Measurements from ENCODE around the gene SVBP. TPM values are rescaled to one million over a fixed set of nuclear protein-coding genes. Genes with fewer than 3 reads are reported as not detected.

The SVBP gene
- total RNA-seq, 1 experiment from 2014 or later, result 41.3 TPM

DNA sequence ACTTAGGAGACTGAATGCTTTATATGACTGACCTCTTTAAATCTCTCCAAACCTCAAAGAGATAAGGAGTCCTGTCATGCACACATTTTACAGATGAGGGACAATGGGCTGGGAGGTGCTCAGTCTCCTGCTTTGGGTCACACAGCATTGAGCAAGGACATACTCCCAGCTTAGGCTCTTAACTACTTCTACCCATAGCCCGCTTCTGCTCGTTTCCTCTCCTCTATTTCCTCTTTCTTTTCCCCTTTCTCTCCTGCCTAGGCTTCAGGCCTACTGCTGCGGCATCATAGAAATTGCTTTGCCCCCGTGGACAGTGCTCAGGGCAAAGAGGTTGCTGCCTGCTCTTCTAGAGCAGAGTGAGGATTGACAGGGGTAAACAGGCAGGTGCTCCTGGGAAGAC is 16.8 kb upstream of the SVBP start:
- 0 out of 2 replicates have a peak, but pooled peaks cover 3% of the 10 kb centered on the region for H3K4me1 ChIP-seq (ENCODE audit: insufficient read depth, low read length)
- H2BK15ac ChIP-seq (ENCODE audit: low read depth, low read length), result no peak overlapping the region
- H3K4me2 ChIP-seq (ENCODE audit: insufficient read depth, insufficient read length, low read length), result no peak overlapping the region
- H3K9me3 ChIP-seq (ENCODE audit: control insufficient read depth, low read depth, low read length), result no peaks in the 10 kb centered on the region
- no peak overlapping the region for H4K8ac ChIP-seq (replicated peaks; ENCODE audit: insufficient read length, low read depth, low read length)
- Mint-ChIP-seq H3K4me3 (no peak overlapping the region), H3K4me1 (peaks cover 3% of the 10 kb centered on the region in 2 experiments; a peak in 1 of 4 replicates), H3K27ac (no peak overlapping the region), H3K27me3 (ENCODE audit: low read depth) (no peaks in the 10 kb centered on the region), H3K36me3 (ENCODE audit: insufficient read depth in 1 of 3, low read depth in 3 of 3) (no peaks in the 10 kb centered on the region), H3K9me3 (no peaks in the 10 kb centered on the region)
- H4K5ac ChIP-seq (ENCODE audit: insufficient read length, low read depth, low read length), result no peak overlapping the region
- H2BK5ac ChIP-seq (ENCODE audit: insufficient read length, low read length), result no peak overlapping the region
- no peak overlapping the region for H2BK20ac ChIP-seq (ENCODE audit: low read depth, low read length, poor library complexity, severe bottlenecking)
- H3K14ac ChIP-seq (ENCODE audit: insufficient read depth, low read length), result no peak overlapping the region
- H4K91ac ChIP-seq (ENCODE audit: insufficient read length, low read depth, low read length), result no peak overlapping the region
- H3K4ac ChIP-seq (ENCODE audit: low read depth, low read length), result no peak overlapping the region
- no peak overlapping the region for H3K23ac ChIP-seq (ENCODE audit: insufficient read length, low read depth, low read length)
- H3K18ac ChIP-seq (ENCODE audit: insufficient read length, low read depth, low read length), result no peak overlapping the region
- H3K79me1 ChIP-seq (ENCODE audit: insufficient read depth, low read depth, low read length, poor library complexity, severe bottlenecking), result no peaks in the 10 kb centered on the region
- no peak overlapping the region for H2AFZ ChIP-seq (ENCODE audit: low read length)
- H3K79me2 ChIP-seq (ENCODE audit: insufficient read depth, low read length), result no peaks in the 10 kb centered on the region
- DNase-seq, result no peak
- H3K27ac ChIP-seq (ENCODE audit: insufficient read length, low read depth, low read length), result no peak overlapping the region
- H3K27me3 ChIP-seq (ENCODE audit: insufficient read depth, low read length), result no peaks in the 10 kb centered on the region
- H4K20me1 ChIP-seq (ENCODE audit: control insufficient read depth, insufficient read depth, insufficient read length), result no peaks in the 10 kb centered on the region
- no peak overlapping the region for H3T11ph ChIP-seq (ENCODE audit: low read length)
- TF ChIP-seq, protein P1, sequence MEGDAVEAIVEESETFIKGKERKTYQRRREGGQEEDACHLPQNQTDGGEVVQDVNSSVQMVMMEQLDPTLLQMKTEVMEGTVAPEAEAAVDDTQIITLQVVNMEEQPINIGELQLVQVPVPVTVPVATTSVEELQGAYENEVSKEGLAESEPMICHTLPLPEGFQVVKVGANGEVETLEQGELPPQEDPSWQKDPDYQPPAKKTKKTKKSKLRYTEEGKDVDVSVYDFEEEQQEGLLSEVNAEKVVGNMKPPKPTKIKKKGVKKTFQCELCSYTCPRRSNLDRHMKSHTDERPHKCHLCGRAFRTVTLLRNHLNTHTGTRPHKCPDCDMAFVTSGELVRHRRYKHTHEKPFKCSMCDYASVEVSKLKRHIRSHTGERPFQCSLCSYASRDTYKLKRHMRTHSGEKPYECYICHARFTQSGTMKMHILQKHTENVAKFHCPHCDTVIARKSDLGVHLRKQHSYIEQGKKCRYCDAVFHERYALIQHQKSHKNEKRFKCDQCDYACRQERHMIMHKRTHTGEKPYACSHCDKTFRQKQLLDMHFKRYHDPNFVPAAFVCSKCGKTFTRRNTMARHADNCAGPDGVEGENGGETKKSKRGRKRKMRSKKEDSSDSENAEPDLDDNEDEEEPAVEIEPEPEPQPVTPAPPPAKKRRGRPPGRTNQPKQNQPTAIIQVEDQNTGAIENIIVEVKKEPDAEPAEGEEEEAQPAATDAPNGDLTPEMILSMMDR (conservative IDR thresholded peaks at IDR 0.05), result no peak
- no CpG with 5 or more reads among the region's 4 CpGs for WGBS (ENCODE audit: extremely low coverage, insufficient read length, low lambda C conversion rate)
- H2BK120ac ChIP-seq (ENCODE audit: low read depth, low read length, poor library complexity, severe bottlenecking), result no peak overlapping the region
- no peak overlapping the region for H3K56ac ChIP-seq (ENCODE audit: insufficient read length, low read depth, low read length)
- no peak overlapping the region for H2AK5ac ChIP-seq (ENCODE audit: insufficient read length, low read length)
- H3K23me2 ChIP-seq (ENCODE audit: insufficient read length, low read depth, low read length, poor library complexity, severe bottlenecking), result no peaks in the 10 kb centered on the region
- no peak overlapping the region for H2BK12ac ChIP-seq (ENCODE audit: insufficient read length, low read depth, low read length)
- no peak overlapping the region for H3K9ac ChIP-seq (ENCODE audit: extremely low read depth, insufficient read length, low read length)
